Occipital lobe (tissue), 2 donors: ENCODE data around the gene ATP6V1E1. TPM values are rescaled to one million over a fixed set of nuclear protein-coding genes. Genes with fewer than 3 reads are reported as not detected.
"Not testable (repeated sequence)": the region's sequence is repeated elsewhere in the genome, so short reads cannot be mapped to it uniquely, and the experiment has no call there.

ENCODE experiments used
- DNase-seq: peaks from one replicate; lab custom pipeline; 2025; lab: John Stamatoyannopoulos, UW
- total RNA-seq: library from RNA; depleted of rRNA; stranded (reverse); fragments of >200 nt; gene quantifications from one replicate; pipeline ENCODE4 v1.2.3, GENCODE V29; 2014

The ATP6V1E1 gene
- total RNA-seq: 98.1 TPM

DNA sequence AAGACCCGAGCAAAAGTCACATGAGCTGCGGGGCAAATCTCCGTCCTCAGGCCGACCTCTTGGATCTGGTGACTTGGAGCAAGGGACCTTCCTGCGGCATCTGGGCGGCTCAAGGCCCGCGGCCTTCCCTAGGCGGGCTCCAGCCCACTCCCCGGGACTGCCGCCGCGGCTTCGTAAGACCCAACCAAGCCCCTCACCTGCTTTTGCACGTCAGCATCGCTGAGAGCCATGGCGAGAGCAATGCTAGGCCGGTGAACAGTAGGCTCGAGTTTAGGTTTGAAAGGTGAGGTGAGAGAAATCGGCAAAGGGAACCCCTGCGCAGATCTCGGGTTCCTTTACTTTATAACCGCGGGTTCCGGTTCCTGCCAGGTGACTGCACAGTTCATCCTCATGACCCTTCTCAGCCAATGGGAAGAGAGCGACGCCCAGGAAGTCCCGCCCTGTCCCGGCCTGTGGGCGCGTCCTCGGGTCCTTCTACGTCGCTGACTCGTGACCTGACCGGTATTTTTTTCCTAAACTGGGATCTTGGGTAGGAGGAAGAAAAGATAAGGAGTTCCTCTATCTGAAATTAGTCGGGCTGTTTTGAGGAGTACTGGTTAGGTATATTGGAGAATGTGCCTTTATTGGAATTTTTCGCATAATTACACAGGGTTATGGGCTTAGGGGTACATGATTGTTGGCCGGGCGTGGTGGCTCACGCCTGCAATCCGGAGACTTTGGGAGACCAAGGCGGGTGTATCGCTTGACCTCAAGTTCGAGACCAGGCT, at the start of gene ATP6V1E1:
Gene ATP6V1E1, minus strand, starts transcription at position 344 of the 767 bp plus-strand sequence. Its CDS starts 114 bp downstream, at position 230.
- peak; percentile 95 for DNase-seq

DNA sequence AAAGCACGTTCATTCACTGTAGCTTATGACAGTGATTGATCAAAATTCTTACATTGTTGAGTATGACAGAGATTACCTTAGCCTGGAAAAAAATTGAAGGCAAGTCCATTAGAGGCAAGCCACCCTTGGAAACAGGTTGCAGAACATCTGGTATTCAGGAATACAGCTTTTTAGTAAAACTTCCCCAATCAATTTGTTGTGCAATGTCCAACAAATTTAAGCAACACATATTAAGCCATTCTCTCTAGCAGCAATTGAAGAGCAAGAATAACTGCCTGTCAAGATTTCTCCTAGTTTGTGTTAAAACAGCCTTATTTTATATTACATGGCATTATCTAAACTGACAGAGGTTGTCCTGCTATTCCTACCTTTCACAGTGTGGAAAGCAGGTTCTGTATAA, 47.0 kb upstream of the ATP6V1E1 start:
- no peak for DNase-seq

DNA sequence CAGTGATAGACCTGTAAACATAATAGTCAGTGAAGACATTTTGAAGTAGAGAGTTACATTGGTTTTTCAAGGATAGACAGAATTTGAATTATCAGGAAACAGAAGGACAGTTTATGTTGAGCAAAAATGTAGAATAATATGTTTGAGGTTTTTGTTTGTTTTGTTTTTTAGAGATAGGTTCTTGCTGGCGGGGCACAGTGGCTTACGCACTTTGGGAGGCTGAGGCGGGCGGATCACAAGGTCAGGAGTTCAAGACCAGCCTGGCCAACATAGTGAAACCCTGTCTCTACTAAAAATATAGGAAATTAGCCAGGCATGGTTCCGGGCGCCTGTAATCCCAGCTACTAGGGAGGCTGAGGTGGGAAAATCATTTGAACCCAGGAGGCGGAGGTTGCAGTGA, 45.6 kb upstream of the ATP6V1E1 start:
- no peak for DNase-seq

DNA sequence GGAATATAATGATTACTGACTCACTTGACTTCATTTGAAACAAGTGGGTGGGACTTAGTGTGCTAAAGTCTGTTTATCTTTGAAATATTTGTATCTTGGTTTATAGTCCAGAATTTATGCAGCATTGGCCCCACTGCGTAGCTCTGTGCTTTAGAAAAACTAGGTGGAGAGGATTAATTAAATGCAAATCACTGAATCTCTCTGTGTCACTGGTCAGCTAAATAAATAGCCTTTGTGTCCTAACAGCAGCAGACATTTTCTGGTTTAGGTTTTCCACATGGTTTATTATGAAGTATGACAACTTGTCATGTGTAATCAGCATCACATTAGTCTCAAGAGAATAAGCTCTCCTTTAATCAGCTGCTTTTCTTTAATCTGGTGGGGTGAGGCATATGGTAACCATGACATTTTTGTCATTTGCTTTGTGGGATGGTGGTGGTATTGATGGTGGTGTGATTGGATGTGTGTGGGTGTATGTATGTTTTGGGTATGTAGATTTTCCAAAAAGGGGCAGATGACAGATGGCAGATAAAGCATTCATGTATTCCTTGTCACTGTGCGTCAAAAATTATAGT, 44.0 kb upstream of the ATP6V1E1 start:
- no peak for DNase-seq

DNA sequence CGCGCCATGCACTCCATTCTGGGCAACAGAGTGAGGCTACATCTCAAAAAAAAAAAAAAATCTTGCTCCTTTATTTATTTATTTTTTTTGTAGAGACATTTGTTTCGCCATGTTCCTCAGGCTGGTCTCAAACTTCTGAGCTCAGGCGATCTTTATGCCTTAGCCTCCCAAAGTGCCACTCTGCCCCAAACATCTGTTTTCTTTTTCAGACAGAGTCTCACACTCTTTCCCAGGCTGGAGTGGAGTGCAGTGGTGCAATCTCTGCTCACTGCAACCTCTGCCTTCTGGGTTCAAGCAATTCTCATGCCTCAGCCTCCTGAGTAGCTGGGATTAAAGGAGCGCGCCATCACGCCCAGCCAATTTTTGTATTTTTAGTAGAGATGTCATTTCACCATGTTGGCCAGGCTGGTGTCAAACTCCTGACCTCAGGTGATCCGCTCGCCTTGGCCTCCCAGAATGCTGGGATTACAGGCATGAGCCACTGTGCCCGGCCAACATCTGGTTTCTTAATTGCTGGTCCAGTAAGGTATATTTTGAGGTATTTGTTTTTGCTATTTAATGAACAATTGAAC, 43.1 kb upstream of the ATP6V1E1 start:
- DNase-seq: not testable (repeated sequence)

DNA sequence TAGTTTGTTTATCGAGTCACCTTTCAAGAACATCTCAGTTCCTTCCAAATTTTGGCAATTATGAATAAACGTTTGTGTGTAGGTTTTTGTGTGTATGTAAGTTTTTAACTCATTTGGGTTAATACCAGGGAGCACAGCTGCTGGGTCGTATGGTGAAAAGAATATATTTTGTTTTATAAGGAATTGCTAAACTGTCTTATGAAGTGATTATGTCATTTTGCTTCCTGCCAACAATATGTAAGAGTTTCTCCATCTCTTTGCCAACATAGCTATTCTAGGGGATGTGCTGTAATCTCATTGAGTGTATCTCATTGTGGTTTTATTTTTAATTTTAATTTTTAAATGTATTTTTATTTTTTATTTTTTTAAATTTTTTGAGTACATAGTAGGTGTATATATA, 37.3 kb upstream of the ATP6V1E1 start:
- DNase-seq: no peak

DNA sequence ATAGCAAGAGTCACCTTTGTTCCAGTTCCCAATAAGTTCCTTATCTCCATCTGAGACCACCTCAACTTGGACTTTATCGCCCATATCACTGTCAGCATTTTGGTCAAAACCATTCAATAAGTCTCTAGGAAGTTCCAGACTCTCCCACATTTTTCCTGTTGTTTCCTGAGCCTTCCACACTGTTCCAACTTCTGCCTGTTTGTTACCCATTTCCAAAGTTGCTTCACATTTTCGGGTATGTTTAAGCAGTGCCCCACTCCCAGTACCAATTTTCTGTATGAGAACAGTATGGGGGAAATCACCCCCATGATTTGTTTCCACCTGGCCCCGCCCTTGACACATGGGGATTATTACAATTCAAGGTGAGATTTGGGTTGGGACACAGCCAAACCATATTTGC, 36.7 kb upstream of the ATP6V1E1 start:
- no peak for DNase-seq

DNA sequence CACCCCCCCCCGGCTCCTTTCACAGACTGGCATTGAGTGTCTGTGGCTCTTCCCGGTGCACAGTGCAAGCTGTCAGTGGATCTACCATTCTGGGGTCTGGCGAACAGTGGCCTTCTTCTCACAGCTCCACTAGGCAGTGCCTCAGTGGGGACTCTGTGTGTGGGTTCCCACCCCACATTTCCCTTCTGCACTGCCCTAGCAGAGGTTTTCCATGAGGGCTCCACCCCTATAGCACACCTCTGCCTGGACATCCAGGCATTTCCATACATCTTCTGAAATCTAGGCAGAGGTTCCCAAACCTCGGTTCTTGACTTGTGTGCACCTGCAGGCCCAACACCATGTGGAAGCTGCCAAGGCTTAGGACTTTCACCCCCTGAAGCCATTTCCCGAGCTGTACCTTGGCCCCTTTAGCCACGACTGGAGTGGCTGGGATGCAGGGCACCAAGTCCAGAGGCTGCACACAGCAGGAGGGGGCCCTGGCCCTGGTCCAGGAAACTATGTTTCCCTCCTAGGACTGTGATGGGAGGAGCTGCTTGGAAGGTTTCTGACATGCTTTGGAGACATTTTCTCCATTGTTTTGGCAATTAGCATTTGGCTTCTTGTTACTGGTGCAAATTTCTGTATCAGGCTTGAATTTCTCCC, 36.0 kb upstream of the ATP6V1E1 start:
- DNase-seq: no peak

DNA sequence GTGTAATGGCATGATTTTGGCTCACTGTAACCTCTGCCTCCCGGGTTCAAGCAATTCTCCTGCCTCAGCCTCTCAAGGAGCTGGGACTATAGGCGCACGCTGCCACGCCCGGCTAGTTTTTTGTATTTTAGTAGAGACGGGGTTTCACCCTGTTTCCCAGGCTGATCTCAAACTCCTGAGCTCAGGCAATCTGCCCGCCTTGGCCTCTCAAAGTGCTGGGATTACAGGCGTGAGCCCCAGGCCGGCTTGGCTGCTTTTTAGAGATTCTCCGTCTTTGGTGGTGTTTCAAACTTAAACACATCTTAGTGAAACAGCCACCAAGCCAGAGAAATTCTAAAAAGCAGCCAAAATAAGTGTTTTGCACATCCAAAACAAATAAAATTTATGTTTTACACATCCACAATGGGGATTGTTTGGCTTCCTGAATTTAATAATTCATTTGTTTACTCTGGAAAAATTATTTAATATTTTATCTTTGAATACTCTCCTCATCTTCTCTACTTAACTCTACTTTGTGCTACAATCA, 28.4 kb upstream of the ATP6V1E1 start:
- no peak for DNase-seq

DNA sequence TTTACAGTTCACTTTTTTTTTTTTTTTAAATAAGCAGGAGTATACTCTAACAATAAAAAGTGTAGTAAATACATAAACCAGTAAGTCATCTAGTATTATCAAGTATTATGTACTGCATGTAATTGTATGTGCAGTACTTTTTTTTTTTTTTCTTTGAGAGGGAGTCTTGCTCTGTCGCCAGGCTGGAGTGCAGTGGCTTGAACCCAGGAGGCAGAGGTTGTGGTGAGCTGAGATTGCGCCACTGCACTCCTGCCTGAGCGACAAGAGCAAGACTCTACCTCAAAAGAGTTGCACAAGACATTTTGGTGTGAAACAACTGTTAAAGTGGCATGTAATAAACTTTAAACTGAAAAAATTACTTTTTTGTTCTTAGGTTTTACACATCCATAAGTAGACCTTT, 26.7 kb upstream of the ATP6V1E1 start:
- no peak for DNase-seq

DNA sequence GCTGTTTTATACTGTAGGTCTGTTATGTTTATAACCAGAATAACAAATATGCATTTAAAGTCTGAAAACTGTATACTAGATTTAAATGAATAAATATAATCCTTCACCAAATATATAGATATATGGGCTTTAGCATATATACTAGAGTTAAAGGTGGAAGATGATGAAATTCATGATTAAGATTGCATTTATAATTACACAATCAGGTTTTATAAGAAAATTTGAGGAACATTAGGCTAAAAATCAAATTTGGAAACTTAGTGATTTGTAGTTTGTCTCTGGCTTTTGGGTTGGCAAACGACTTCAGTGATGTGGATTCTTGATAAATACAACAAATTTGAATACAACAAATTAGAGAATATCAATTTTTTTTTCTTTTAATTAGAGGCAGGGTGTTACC, 20.0 kb upstream of the ATP6V1E1 start:
- no peak for DNase-seq

DNA sequence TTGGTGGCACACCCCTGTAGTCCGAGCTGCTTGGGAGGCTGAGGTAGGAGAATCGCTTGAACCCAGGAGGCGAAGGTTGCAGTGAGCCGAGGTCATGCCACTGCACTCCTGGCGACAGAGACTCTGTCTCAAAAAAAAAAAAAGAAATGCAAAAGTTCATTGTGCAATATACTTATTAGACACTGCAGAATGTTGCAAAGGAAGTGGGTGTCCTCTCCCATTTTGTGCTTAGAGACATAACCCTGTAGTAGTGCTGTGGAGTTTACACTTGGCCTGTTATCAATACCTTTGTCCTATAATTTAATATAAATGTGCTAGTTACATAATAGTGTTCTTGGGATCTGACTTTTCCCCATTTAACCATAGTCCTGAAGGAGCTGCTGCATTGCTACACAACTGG, 19.4 kb upstream of the ATP6V1E1 start:
- no peak for DNase-seq

DNA sequence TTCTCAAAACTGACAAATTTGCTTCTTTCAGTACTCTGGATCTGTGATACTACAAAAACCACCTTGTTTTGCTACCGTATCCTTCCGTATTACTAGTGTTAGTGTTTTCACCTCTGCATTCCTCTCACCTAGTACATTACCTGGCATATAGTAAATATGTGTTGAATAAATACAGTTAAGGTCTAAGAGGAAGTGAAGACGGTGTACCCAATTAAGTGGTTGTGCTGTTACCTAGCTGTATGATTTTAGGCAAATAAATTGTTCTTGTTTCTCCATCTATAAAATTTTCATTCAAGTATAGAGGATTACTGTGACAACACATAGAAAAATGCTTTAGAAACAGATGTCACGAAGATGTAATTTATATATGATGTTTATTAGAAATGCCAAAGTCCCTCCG, 18.9 kb upstream of the ATP6V1E1 start:
- DNase-seq: no peak

DNA sequence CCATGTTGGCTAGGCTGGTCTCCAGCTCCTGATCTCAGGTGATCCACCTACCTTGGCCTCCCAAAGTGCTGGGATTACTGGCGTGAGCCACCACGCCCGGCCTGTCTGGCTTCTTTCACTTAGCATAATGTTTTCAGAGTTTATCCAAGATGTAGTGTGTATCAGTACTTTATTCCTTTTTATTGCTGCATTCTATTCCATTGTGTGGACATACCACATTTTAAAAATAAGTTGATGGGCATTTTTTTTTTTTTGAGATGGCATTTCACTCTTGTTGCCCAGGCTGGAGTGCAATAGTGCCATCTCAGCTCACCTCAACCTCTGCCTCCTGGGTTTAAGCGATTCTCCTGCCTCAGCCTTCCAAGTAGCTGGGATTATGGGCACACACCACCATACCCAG, 13.8 kb upstream of the ATP6V1E1 start:
- not testable (repeated sequence) for DNase-seq

DNA sequence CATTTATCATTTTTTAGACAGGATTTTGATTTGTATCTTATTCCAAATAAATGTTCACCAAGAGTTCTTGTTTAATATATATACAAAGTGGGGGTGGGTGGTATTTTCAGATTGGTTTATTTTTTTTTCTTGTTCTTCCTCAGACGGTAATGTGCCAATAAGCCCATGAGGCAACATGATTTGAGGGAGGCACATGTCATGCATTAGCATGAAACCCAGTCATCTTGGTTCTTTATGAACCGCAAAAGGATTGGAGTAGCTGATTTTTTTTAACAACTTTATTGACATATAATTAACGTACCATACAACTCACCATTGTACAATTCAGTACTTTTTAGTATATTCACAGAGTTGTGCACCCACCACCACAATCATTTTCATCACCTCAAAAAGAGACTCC, 12.7 kb upstream of the ATP6V1E1 start:
- DNase-seq: no peak

DNA sequence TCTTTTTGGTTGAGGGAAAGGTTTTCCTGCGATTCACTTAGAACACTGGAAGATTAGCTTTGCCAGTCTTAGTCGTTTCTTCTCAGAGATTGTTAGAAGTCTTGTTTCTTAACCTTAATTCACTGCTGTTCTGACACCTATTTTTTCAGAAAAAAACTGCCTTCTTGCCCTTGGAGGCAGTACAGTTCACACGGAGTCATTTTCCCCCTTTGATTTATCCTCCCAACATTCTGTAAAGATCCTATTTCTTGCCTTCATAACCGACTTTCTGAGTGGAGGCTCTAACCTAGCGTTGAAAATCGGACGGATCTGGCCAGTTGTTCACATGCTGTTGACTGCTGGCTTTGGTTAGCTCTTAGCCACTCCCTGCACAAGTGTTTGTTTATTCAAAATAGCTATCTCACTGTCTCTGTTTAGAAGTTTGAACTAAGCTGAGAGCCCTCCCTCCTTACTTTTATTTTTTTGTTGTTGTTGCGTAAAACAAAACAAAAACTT, 10.7 kb upstream of the ATP6V1E1 start:
- no peak for DNase-seq

DNA sequence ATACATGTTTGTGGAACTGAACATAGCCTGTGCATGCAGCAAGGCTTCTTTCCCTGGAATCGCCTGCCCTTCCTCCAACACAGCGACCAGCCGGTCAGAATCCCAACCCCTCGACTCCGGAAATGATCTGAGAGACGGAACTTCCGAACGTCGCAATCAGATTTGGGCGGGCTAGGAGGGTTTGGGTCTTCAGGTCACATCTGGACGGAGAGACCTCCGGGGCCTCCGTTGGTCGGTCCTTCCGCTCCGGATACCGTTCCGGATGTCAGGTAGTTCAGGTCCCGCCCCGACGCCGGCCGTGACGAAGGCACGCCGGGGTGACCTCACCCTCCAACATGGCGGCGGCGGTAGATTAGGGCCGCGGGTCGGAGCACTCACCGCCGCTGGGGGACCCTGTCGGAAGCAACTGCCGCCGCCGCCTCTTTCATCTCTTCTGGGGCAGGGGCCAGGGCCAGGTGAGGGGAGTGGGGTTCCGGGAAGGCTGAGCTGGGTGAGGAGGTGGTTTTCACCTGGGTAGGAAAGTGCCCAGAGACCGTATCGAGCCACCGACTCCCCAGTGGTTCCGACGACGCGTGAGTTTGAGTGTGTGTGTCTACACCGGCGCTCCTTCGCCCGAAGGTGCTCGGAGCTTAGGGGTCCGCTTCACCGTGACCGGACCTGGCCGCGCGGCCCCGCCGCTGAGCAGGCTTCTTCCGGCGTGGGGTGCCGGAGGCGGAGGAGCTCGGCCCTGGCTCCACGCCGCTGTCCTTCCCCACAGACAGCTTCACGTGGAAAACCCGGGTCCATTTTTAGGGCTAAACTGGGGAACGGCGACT, 10.1 kb upstream of the ATP6V1E1 start, which contains the start of gene BCL2L13:
Gene BCL2L13, plus strand, starts transcription at position 326 of the 815 bp plus-strand sequence. CDS start 16,955 bp downstream, outside the sequence.
- peak; percentile 83 for DNase-seq

DNA sequence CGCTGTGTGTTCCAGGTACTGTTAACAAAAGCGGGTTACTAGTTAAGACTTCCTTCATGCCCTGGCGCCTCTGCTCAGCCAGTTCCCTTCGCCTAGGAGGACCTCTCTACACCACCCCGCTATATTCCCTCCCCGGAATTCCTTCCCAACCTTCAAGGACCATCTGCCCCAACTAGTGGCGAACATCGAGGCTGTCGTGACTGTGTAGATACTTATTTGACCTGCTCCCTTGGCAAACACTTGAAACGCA, 9.6 kb upstream of the ATP6V1E1 start:
- DNase-seq: no peak

DNA sequence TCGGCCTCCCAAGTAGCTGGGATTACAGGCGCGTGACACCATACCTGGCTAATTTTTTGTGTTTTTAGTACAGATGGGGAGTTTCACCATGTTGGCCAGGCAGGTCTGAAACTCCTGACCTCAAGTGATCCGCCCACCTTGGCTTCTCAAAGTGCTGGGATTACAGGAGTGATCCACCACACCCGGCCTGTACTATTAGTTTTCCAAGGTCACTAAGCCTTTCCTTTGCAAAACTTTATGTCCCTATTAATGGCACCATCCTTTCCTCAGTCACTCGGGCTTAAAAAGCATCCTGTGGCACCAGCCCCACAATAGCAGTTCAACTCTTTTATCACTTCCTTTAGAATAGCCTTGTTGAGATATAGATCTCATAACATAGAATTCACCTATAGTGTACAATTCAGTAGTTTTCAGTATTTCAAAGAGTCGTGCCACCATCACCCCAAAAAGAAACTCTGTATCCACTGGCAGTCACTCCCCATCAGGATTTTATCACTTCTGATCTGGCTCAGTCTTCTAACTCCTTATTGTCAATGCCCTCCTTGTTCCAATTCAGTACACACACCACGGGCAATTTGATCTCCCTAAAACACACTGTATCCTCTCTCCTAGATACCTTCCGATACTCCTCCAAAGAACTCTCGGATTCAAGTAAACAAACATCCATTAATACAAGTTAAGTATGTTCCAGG, 9.1 kb upstream of the ATP6V1E1 start:
- no peak for DNase-seq

DNA sequence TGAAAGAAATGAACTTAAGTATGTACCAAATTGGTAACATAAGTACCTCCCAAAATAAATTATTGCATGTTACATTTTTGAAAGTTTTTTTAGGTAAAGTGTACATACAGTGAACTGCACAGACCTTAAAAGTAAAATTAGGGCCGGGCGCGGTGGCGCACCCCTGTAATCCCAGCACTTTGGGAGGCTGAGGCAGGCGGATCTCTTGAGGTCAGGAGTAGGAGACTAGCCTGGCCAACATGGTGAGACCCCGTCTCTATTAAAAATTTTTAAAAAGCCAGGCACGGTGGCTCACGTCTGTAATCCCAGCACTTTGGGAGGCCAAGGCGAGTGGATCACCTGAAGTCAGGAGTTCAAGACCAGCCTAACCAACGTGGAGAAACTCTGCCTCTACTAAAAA, 8.3 kb upstream of the ATP6V1E1 start:
- DNase-seq: not testable (repeated sequence)

DNA sequence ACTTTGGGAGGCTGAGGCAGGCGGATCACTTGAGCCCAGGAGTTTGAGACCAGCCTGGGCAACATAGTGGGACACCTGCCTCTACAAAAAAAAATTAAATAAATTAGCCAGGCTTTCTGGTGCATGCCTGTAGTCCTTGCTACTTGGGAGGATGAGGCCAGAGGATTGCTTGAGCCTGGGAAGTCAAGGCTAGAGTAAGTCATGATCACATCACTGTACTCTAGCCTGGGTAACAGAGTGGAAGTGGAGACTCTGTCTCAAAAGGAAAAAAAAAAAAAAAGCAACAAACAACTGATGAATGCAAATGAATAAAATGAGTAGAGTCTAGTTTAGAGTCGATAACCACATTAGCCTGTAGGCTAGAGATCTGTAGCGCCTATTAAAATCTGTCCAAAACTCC, 6.1 kb upstream of the ATP6V1E1 start:
- DNase-seq: no peak
